A673 (cell line): Measurements from ENCODE around the gene USP31.

Experiments used
- EZH2 ChIP-seq: fragments of 200-600 bp; sonication (generic); IDR thresholded peaks from 2 replicates; pipeline ENCODE4 v1.6.1; 2017; ENCODE audit warnings: borderline replicate concordance, low read depth, mild to moderate bottlenecking, mixed read lengths, antibody characterized with exemption, low read length; ENCODE audit not compliant: poor library complexity, severe bottlenecking
- TF ChIP-seq, protein P1 (sequence below): fragments of 300-800, 200-600 bp; sonication (generic); conservative IDR thresholded peaks from 2 replicates; pipeline ENCODE4 v1.5.1; 2017; ENCODE audit warnings: low read depth, mild to moderate bottlenecking, antibody characterized with exemption, low read length, moderate library complexity, mixed read lengths

DNA sequence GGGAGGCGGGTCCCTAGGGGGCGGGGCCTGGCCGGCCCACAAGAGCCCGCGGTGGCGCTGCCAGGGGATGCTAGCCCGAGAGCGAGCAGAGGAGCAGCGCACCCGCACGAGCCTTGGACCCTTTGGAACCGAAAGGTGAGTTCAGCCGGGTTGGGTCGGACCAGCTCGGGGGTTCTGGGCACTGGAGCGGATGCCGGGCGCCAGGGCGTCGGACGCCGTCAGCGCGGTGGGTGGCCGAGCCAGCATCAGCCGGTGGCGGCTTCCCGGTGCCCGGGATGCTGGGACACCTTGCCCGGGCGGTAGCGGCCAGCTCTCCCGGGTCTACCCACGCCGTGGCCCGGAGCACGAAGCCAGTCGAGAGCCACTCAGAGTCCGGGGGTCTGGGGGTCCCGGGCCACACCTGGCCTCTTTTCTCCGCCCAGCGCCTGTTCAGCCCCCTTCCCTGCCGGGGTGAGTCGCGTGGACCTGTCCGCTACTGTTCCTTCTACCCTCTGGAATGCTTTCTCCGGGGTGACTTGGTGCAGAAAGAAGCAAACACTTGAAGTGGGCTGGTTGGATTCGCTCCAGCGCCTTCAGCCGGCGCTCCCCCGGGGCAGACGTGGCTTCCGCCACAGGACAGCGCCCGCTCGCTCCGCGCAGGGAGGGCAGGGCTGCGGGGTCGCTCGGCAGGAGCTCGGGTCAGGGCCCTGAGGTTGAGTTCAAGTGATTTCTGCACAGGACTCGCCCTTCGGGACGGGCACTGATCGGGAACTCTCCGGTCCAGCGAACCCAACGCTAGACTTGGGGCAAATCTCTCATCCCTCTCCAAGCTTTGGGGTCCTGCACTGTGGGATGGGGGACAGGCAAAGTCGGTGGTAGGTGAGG lies 33.7 kb upstream of the USP31 start, which contains the start of gene SCNN1G:
- TF ChIP-seq, protein P1, sequence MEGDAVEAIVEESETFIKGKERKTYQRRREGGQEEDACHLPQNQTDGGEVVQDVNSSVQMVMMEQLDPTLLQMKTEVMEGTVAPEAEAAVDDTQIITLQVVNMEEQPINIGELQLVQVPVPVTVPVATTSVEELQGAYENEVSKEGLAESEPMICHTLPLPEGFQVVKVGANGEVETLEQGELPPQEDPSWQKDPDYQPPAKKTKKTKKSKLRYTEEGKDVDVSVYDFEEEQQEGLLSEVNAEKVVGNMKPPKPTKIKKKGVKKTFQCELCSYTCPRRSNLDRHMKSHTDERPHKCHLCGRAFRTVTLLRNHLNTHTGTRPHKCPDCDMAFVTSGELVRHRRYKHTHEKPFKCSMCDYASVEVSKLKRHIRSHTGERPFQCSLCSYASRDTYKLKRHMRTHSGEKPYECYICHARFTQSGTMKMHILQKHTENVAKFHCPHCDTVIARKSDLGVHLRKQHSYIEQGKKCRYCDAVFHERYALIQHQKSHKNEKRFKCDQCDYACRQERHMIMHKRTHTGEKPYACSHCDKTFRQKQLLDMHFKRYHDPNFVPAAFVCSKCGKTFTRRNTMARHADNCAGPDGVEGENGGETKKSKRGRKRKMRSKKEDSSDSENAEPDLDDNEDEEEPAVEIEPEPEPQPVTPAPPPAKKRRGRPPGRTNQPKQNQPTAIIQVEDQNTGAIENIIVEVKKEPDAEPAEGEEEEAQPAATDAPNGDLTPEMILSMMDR = no peak
- no peak for TF ChIP-seq EZH2
